T47D (cell line): ENCODE measurements around the gene ATG5.
A peak's percentile ranks its signal among the peaks of the same experiment; 100 is the strongest.
"Not testable (repeated sequence)": the region's sequence is repeated elsewhere in the genome, so short reads cannot be mapped to it uniquely, and the experiment has no call there.

Experiments used
- DNase-seq, 2 experiments: peaks; one replicate each; pipeline versions ENCODE4 v3.0.0 to v3.0.0-alpha.2; 2011 to 2012; ENCODE audit warnings: low read depth in 1 of 2, low spot score in 1 of 2
- JUND ChIP-seq: IDR thresholded peaks from 2 replicates; pipeline ENCODE4 v1.6.1; 2012; ENCODE audit warnings: low read depth
- in situ Hi-C: cut with HindIII; loops from 2 replicates; pipeline ENCODE4 v1.10.0; 2016; ENCODE audit warnings: low sequenced_read_pairs, low pct_unique_long_range_greater_than_20kb

Gene ATG5

DNA sequence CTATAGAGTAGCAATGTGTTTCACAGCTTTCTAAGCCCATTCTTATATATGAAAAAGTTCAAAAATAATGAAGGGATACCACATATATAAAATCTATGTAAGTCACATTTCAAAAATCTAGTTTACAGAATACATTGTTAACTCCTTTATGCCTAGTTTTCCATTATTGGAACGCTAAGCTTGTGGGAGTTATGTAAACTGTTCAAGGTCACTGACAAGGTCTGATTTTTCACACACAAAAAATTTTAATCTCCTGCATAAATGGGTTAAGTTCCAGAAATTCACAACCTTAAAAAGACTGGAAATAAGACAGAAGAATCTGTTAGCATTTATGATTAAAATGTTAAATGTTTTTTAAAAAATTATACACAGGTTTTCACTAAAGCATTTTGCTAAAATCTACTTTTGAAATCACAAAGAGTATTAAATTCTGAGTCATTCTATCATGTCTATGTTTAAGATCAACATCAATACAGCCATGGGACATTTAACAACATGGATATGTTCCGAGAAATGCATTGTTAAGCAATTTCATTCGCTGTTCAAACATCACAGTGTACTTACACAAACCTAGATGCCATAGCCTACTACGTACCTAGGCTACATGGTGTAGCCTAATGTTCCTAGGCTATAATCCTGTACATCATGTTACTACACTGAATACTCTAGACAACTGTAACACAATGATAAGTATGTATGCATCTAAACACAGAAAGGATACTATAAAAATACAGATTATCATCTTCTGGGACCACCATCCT, 25.4 kb downstream of the ATG5 start:
- in situ Hi-C loops = no loop called here
- DNase-seq = peak in 1 of 2 experiments; percentile 20
- TF ChIP-seq JUND = no peak

- no peak for TF ChIP-seq JUND
- DNase-seq = no peak
- in situ Hi-C loops = no loop called here
Measured at GRCh38 chr6:106293116-106293515, 32.4 kb downstream of the ATG5 start.

GRCh38 chr6:106290954-106291353, 34.6 kb downstream of the ATG5 start:
- no peak for TF ChIP-seq JUND
- DNase-seq = no peak
- in situ Hi-C loops = no loop called here

GRCh38 chr6:106290032-106290431, 35.5 kb downstream of the ATG5 start:
- in situ Hi-C loops = no loop called here
- no peak for DNase-seq
- no peak for TF ChIP-seq JUND

DNA sequence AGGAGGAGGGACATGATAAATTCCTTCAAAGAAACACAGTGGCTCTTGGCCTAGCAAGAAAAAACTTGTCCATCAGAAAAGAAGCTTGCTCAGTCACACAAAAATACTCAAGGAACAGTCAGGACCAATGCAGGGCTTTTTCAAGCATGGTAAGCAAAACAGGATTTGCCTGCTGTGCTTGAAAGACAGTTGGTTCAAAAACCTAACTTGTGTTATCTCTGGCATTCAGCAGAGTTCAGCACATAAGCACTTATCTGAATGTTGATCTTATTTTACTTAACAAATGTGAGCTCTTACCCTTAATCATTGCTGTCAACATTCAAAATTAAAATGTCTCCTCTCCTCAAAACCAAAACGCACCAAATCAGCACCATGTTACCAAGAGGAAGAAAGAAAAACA, 38.3 kb downstream of the ATG5 start:
- peak in 1 of 2 experiments; percentile 14 for DNase-seq
- in situ Hi-C loops = no loop called here
- no peak for TF ChIP-seq JUND

DNA sequence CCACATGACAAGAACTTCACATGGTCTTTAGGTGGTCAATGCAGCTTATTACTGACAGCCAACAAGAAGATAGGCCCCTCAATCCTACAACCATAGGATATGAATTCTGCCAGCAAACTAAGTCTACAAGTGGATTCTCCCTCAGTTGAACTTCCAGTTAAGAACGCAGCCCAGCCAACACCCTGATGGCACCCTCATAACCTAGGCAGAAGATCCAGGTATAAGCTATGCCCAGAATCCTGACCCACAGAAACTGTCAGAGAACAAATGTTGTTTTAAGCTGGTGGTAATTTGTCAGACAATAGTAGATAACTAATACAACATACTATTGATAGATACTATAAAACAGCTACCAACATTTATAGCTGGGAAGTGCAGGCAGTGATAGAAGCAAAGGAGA, 38.8 kb downstream of the ATG5 start:
- TF ChIP-seq JUND = no peak
- DNase-seq = no peak
- in situ Hi-C loops = no loop called here

GRCh38 chr6:106283481-106283880, 42.1 kb downstream of the ATG5 start:
- DNase-seq = no peak
- no peak for TF ChIP-seq JUND
- in situ Hi-C loops = no loop called here

DNA sequence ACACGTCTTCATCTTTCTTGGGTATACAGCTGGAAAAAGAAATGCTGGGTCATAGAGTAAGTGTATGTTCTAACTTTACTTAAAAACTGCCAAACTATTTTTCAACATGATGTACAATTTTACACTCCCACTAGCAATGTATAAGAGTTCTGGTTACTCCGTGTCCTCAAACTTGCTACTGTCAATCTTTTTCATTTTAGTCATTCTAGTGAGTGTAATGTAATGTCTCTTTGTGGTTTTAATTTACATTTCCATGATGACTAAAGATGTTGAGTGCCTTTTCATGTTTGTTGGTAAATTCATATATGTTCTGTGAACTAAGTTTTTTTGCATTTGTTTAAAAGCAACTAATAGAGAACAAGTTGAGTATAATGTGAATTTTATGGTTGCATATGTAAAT, 43.9 kb downstream of the ATG5 start:
- no peak for TF ChIP-seq JUND
- DNase-seq = no peak
- in situ Hi-C loops = no loop called here

- in situ Hi-C loops = no loop called here
- DNase-seq = no peak
- no peak for TF ChIP-seq JUND
Measured at GRCh38 chr6:106281088-106281487, 44.5 kb downstream of the ATG5 start.

DNA sequence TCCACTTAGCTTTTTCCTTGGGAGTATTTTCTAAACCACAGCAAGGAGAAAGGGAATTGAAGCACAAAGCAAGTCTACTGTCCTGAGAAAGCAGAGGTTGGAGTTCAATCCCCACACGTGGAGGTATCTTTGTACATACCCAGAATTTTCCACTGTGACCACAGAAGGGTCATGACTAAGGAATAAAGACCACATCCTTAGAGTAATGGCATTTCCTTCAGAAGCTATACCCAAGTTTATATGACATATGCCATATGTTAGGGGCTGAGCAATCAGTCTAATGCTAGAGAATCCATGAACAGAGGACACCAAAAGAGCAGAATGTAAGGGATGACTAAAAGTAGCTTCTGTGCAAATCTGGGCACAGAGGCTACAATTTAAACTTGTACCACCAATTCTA, 46.4 kb downstream of the ATG5 start:
- in situ Hi-C loops = no loop called here
- no peak for TF ChIP-seq JUND
- no peak for DNase-seq

DNA sequence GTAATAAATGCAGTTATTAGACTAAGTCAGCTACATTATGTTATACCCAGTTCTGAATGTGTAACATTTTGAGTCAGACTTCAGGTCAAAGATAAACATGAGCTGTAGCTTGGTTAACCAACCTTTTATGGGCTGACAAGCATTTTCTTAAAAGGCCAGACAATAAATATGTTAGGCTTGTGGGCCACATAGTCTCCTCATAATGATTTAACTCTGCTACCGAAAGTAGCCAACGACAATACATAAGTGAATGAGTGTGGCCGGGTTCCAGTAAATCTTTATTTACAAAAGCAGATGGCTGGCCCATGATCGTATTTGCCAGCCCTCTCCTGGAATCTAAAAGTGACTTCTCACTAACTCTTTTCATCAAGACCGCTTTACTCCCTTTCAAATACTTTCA, 49.9 kb downstream of the ATG5 start:
- DNase-seq = no peak
- in situ Hi-C loops = no loop called here

GRCh38 chr6:106273087-106273486, 52.5 kb downstream of the ATG5 start:
- no peak for TF ChIP-seq JUND
- no peak for DNase-seq
- in situ Hi-C loops = no loop called here

More for the DNA sequence above, 49.9 kb downstream of the ATG5 start:
- TF ChIP-seq JUND = no peak

DNA sequence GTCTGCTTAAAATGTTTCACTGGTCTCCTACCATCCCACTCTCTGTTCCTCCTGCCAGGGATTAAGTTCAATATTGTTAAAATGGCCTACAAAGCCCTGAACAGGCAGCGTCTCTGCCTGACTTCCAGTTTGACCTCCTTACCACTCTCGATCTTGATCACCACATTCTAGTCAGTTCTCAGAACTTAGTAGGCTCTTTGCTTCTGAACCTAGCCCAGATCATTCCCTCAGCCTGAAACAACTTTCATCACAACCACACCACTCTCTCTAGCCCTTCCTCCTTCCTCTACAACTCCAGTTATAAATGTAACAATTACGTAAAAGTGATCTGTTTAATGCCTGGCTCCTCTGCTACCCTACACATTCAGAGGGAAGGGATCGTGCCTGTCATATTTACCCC, 53.3 kb downstream of the ATG5 start:
- no peak for DNase-seq
- in situ Hi-C loops = no loop called here
- no peak for TF ChIP-seq JUND

DNA sequence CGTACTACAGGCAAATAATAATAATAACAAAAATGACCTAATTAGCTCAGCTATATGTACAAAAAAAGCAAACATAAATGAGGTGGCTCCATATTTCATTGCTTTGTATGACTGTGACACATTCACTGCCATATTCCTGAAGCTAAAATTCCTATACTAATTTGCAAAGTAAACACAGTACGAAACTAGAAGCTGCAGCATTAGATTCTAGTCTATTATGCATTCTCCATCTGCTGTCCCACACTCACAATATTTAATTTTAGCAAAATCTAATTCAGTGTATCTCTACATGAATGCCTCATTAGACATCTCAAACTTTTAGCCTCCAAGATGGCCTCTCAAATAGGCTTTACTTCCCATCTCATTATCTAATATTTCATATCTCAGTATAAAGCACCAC, 55.1 kb downstream of the ATG5 start:
- TF ChIP-seq JUND = no peak
- no peak for DNase-seq
- in situ Hi-C loops = no loop called here

- in situ Hi-C loops, DNase-seq: not testable (repeated sequence)
Measured at GRCh38 chr6:106269268-106269919, 56.2 kb downstream of the ATG5 start.

DNA sequence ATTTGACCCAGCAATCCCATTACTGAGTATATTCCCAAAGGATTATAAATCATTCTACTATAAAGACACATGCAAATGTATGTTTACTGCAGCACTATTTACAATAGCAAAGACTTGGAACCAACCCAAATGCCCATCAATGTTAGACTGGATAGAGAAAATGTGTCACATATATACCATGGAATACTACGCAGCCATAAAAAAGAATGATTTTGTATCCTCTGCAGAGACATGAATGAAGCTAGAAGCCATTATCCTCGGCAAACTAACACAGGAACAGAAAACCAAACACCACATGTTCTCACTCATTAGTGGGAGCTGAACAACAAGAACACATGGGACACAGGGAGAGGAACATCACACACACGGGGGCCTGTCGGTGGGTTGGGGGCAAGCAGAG, 57.1 kb downstream of the ATG5 start:
- in situ Hi-C loops, DNase-seq: not testable (repeated sequence)

DNA sequence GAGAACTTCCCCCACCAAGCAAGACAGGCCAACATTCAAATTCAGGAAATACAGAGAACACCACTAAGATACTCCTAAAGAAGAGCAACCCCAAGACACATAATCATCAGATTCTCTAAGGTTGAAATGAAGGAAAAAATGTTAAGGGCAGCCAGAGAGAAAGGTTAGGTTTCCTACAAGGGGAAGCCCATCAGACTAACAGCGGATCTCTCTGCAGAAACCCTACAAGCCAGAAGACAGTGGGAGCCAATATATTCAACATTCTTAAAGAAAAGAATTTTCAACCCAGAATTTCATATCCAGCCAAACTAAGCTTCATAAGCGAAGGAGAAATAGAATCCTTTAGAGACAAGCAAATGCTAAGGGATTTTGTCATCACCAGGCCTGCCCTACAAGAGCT, 61.1 kb downstream of the ATG5 start:
- DNase-seq, in situ Hi-C loops: not testable (repeated sequence)

GRCh38 chr6:106259748-106260147, 65.8 kb downstream of the ATG5 start:
- in situ Hi-C loops, DNase-seq: not testable (repeated sequence)
